ENCODE results near the gene CTIF.

The CTIF gene

DNA sequence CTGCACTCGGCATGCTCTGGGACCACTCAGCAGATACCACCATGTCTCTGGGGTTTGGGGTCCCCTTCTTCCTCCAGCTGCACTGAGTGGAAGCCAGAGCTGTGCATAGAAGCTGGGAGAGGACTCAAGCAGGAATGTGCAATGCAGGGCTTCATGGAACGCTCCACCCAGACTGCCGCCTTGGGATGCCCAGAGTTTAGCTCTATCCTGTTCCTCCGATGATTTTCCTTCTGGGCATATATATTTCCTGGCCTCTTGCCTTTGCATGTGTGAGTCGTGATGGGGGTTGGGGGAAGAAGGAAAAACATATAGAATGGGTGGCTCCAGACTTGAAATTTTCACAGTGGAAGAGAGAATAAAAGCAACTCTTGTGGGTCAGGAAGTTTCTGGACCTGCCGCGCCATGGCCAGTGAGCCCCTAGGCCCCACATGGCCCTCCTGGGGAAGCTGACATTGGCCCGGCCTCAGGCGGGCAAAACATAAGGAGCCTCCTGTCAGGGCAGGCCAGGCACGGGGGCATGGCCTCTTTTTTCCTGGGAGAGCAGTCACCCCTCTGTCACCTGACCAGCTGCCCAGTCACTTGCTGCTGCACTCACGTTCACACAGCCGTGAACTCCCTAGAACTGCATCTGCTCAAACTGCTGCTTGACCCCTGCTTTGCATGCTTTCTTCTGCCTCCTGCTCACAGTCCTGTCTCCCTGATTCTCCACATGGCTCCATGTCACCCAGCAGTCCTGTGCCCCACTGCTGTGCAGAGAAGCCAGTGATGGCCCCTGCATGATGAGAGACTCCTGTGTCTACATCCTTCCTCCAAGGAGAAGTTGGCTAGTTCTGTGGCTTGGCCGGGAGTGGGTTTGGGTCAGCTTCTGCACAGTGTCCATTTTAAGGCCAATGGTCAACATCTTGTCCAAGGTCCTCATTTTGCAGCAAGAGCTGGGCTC is 197.8 kb downstream of the CTIF start:
- no peak for DNase-seq

DNA sequence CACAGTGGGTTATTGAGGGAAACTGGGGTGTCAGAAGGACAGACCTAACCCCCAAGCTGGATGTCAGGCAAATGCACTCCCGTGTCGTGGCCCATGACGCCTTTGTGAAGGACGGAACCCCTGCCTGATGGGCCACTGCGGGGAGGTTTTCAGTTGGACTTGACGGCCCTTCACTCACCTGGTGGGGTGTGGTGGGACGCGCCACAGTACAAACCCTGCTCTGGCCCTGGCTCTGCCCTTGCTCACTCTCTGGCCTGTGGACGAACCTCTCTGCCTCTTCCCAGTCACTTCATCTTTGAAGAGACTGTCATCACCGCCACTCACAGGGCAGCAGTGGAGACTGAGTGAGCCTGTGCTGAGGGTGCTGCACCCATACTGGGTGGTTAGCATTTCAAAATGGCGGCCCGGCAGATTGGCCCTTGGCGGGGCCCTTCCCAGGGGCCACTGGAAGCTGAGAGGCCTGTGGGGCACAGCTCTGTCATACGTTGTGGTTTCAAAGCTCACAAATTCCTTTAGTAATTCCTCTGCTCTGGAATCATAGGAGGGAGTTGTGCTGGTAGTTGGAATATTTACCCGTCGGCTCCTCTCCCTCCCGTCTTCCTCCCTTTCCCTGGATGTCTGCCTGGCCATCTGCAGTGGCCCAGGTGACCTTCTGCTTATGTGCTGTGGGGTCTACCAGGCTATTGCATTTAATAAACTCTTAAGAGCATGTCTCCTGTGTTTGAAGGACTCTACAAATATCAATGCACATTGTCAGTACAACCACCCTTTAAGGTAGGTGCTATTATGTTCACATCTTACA is 200.6 kb downstream of the CTIF start:
- no peak for DNase-seq

DNA sequence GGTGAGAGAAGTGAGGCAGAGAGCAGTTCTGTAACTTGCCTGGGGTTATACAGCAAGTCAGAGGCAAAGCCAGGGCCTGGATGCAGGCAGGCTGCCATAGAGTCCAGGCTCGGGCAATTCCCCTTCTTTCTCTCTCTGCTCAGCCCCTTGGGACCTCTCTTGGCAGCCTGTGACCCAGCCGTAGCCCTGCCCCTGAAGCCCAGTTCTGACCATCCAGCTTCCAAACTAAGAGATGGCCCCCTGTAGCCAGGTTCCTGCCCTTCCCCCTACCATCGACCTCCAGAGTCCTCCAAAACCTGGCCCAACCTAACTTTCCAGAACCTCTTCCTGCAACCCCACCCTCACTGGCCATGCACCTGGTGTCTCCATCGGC is 201.2 kb downstream of the CTIF start:
- no peak for DNase-seq

DNA sequence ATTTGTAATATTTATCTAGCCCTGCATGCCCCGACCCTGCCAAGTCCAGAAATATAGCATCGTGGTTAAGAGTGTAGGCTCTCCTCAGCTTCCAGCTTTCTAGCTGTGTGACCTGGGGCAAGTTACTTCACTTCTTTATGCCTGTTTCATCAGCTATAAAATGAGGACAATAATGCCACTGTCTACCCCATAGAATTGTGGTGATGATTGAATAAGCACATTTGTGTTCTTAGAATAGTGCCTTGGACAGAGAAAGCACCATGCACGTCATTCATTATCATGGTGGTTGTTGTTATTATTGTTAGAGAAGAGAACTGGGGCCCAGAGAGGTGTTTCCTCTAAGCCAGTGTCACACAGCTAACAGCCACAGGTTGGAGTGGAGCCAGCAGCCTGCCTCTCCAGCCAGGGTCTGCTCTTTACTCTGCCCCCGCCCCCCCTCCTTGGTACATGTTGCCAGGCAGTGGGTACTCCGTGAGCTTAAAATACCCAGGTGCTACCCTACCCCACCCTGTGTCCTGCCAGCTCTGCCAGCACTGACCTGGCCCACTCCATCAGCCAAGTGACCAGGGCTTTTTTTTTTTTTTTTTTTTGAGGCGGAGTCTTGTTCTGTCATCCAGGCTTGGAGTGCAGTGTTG is 202.1 kb downstream of the CTIF start:
- no peak for DNase-seq

DNA sequence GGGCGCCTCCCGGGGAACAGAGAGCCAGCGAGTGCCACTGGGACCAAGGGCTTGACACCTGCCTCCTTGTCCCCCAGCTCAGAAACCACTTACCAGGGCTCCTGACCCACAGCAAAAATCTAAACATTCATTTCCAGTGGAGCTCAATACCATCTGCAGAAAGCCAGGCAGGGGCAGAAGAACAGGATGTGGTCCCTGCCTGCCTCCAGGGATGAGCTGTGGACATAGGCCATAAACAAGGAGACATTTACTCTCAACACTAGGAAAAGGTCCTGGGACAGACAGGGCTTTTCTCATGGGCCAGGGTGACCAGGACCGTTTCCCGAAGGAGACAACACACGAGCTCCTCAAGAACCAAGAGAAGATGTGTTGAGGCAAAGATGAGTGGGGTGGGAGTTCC is 203.0 kb downstream of the CTIF start:
- DNase-seq: no peak

DNA sequence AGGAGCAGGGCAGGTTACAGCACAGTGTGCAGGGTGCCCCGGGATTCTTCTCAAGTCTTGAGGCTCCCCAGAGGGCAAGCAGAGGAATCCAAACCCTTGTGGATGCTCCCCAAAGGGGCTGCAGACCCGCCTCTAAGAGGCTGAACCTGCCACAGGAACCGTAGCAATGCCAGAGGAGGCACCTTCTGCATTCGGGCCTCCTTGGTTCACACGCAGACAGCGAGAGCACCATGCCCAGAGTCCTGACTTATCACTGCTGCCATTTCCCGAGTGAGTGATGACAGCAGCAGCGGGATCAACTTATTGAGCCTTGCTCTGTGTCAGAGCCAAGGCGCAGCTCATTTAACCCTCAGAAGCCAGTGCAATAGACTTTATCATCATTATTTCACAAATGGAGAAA is 203.5 kb downstream of the CTIF start:
- no peak for DNase-seq

DNA sequence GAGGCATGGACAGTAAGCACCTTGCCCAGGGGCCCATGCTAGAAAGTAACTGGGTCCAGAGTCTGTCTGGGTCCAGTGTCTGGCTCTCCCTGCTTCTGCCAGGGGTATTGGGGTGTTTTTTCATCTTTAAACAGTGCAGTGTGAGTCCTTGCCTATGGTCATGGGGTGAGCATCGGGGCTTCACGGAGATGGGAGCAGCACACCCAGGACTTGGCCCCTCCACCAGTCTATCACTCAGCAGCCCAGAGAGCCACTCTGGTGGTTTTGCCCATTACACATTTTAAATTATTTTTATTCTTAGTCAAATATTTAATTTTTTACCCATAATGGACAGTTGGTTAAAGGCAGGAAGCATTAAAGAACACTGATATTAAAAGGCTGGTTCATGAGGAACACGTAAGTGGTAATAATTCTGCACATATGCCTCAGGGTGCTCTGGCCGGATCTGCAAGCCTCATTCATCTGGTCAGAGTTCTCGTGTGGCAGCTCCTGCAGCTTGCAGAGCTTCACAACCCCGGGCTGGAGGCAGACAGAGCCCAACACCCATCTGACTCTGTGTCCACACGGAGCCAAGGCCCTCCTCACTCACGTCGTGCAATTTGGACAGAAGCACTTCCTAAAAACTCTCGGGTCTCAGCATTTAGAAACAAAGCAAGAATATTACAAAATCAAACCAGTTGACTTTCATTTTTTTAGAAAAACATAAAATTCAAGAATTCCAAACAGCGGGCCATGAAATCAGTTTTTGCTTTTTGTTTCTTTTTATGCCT is 204.1 kb downstream of the CTIF start:
- DNase-seq: no peak

DNA sequence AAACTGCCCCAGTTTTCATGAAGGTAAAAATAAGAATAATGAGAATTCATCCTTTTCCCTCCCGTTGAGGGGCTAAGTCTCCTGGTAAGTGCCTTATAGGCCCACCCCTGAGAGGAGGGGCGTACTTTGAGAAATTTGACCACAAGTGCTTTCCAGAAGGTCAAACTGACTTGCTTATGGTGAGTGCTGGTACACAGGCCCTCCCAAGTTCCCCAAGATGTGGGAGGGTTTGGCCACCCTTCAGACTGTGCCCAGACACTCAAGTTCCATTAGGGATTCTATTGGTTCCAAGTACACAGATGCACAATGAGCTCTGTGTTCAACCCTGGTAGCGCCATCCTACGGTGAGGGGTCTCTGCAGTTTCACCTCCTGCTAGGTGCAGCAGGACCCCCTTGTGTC is 205.1 kb downstream of the CTIF start:
- DNase-seq: no peak

DNA sequence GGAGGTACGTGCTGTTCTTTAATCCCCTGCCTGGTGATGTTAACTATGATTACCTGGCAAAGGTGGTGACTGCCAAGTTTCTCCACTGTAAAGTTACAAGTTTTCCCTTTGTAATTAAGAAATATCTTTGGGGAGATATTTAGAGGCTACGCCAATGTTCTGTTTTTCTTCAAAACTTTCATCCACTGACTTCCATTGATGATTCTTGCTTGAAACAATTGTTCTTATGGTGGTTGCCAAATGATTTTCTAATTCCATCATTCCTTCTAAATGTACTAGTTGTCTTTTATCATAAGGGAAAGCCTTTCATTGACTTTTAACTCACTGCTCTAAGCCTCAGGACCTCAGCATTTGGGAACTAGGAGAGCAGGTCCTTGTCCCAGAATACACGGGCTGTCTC is 206.5 kb downstream of the CTIF start:
- DNase-seq: no peak

DNA sequence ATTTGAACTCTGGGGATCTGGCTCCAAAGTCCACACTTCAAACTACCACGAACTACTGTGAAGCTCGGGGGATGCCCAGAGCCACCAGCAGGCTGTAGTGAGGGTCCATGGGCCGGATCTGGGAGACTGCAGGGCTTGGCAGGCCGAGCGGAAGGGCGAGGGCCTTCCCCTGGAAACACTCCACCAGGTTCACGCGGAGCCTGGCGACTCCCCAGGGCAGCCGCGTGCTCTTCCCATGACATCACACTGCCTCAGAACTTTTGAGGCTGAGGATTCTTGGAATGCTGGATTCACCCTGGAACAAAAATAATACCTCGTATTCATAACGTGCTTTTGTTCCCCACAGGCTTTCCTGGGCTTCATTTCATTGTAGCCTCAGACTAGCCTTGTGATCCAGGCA is 210.9 kb downstream of the CTIF start:
- no peak for DNase-seq

DNA sequence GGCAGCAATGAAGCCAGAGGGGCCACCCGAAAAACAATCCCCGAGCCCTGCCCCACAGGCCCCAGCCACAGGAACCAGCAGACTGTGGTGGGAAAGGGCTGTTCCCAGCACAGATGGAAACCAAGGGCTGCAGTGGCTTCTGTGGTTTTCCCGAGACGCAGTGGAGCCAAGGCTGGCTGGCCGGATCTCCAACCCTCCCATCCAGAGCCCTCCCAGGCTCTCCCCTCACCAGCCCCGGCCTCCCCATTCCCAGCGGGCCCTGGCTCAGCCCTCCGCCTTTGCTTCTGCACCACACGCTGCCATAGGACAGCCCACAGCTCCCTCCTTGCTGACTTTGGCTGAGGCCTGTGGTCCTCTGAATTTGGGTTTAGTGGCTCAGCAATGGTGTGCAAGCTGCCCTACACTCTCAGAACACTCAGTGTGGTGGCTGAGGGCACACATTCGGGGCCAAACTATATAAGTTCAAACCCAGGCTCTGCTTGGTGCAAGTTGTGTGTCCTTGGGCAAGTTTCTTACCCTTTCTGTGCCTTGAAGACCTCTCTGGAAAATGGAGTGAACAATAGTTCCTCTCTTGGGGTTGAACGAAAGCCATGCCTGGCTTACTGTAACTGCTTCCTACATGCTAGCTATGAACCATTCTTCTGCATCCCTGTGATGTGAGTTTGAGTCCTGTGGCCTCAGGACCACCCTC is 211.8 kb downstream of the CTIF start:
- DNase-seq: no peak

DNA sequence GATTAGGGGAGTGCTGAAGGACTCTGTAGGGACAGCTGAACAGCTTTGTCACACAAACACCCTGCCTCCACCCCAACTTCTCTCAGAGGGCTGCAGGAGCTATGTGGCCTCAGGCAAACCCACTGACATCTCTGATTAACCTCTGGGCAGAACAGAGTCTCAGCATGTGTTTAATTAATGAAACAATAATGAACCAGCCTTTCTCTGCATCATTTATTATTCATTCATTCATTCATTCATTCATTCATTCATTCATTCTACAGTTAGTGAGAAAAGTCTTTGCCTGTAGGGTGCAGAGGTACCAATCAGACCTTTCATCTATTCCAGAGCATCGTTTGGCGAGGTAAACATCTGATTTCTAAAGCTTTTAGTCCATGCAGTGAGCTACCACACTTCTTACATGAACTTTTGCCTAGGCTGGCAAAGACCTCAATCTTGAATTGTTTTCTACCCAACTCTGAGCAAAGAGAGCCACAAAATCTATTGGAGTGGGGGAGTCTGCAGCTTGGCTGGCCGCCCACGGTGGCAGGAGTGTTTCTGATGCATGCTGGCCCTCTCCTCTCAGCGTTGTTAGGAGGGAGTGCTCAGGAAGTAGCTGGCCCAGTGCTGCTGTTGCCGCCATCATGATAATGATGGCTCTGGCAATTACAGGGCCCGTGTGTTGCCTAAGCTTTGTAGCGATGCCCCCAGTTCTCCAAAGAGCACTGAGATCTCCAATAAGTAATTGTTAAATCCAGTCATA is 213.1 kb downstream of the CTIF start:
- no peak for DNase-seq

DNA sequence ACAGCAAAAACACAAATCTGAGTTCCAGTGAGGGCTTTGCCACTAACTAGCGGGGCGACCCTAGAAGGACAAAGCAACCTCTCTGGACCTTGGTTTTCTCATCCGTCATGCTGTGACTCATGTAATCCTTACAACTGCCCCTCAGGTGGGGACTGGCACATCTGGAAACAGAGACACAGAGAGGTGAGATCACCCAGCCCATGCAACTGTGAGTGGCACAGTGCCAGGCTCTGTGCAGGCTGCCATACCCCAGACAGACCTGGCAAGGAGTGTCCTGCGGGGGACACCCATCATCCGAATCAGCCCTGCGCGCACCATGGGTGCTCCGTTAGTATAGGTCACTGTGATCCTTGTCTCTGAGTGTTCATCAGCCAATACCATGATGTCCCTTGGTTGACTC is 213.6 kb downstream of the CTIF start:
- no peak for DNase-seq

DNA sequence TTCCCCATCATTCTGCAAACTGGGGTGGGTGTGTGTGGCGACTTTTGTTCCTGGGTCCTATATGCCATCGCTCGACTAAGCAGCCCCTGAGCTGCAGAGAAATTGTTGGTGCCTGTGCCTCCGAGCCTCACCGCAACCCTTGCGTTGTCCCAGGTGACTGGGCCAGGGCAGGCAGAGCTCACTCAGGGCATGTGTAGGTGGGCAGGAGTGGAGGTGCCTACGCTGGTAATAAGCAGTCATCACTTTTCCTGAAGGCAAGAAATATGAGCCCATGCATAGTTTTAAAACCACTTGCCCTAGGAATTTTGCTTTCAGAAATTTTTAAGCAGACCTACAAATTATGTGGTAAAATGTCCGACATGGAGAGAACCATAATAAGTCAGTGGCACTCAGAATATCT is 214.1 kb downstream of the CTIF start:
- no peak for DNase-seq

DNA sequence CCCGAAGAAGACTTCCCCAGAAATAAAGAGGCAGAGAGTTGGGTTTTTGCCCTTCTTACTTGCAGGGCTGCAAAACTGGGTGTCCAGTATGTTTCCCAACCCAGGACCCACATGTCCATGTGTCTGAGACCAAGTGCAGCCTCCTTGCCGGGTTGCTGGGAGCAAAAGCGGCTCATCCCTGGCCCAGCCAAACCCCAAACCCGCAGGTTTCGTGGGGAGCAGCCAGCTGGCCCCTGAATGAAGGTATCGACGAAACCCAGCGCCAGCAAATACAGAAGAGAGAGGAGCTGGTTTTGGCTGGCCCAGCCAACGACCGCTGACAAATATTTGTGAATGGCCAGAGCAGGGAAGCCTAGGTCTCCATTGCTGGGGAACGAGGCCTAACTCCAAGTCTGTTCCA is 214.9 kb downstream of the CTIF start:
- DNase-seq: no peak

DNA sequence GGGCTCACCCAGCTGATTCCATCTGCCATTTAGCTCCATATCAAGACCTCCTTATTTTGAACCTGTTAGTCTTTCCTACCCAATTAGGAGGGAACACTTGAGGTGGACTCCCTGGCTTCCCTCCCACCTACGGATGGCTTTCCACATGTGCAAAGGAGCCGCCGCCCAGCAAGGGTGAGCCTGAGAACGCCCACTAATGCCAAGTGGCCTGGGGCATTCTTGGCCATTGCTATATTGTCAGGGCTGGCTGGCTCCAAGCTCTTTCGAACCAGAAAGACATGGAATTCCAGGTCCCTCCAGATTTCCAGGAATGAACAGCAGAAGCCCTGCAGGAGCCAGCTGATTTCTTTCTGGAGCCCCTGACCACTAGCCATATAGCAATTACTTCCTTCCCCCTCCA is 215.7 kb downstream of the CTIF start:
- DNase-seq: no peak

DNA sequence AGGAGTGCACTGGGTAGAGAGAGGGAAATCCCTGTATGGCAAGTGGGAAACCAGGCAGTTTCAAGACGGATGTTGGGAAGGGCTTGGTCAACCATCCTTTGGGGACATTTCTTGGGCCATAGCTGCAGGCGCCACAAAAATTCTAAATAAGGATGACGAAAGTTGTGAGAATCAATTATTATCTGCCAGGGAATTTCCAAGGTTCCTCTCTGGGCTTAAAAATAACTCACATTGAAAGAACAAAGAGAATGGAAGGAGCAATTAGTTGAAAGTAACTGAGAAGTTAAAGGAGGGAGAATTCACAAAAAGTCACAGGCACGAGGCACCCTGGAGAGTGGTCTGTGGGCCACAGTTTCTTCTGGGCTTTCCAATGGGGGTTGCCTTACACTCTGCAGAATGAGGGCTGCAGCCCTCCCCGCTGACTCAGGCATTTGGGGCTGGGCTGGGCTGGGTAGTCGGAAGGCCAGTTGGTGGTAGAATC is 216.2 kb downstream of the CTIF start:
- no peak for DNase-seq

DNA sequence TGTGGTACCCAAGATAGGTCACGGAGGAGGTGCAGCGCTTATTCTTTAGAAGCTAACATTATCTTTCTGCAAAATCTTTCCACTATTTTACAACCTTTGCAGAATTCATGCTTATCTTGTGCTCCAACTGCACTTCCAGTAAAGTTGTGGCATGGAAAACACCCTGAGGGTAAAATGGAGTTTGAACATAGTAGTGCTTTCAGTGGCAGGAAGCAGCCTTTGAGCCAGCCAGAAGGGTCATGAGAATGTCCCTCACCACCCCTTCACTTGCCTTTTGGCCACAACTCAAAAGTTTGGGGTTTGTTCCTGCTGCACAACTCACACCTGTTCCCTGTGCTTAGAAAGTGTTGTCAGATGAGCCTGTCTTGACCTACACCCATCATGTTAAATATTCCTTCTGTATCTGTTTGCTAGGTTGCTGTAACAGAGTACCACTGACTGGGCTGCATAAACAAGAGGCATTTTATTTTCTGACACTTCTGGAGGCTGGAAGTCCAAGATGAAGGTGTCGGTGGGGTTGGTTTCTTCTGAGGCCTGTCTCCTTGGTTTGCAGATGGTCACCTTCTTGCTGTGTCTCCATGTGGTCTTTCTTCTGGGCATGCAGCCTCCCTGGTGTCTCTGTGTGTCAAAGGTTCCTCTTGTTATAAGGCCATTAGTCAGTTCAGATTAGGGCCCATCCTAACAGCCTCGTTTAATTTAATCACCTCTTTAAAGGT is 217.8 kb downstream of the CTIF start:
- no peak for DNase-seq

DNA sequence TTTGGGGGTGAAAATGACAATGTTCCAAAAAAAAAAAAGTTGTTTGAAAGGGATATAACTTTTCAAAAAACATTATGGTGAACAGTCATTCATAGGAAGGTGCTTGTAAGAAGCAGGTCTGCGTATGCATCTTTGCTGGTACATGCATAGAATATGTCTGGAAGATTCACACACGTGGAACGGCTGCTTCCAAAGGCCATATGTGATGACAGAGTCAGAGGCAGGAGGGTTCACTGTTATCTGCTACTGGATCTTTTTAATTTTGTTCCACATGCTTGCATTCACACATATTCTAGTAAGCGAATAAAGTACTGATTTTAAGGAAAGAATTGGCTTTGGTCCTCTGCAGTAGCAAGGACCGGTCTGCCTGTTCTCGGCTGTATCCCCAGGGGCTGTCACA is 218.5 kb downstream of the CTIF start:
- DNase-seq: no peak

DNA sequence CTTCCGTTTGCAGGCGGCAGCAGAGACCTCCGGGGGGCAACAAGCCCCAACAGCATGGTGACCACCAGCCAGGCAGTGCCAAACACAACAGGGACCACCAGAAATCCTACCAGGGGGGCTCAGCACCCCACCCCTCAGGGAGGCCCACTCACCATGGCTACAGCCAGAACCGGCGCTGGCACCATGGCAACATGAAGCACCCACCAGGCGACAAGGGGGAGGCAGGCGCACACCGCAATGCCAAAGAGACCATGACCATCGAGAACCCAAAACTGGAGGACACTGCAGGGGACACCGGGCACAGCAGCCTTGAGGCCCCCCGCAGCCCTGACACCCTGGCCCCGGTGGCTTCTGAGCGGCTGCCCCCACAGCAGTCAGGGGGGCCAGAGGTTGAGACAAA is 219.1 kb downstream of the CTIF start:
- DNase-seq: no peak

DNA sequence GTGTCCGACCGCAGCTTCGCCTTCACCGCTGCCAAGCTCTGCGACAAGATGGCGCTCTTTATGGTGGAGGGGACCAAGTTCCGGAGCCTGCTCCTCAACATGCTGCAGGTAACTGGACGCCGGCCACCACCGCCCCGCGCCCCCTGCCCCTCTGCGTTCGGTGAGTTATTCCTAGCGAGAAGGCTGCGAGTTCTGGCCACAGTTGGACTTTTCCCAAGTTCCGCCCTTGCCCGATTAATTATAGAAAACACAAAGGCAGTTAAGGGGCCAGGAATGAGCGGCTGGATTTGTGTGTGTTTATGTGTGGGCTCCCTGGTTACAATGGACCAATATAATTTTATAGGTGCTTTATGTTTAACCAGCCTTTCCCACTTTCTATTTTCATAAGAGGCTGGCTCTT is 222.8 kb downstream of the CTIF start:
- DNase-seq: no peak

Data from NCI-H1436 treated with DMSO at 0.1 percent for 48 hours (cell line).